Stimulated activated CD4-positive, alpha-beta T cell treated with anti-CD3 and anti-CD28 coated beads, Interleukin-4, amount 100 ng/mL, for 24 hours (primary cell): ENCODE results near the gene SMCHD1.
"Not testable (repeated sequence)": the region's sequence is repeated elsewhere in the genome, so short reads cannot be mapped to it uniquely, and the experiment has no call there.

Experiments
- DNase-seq: peaks from one replicate; pipeline ENCODE4 v3.0.0-alpha.2; 2020

SMCHD1 gene

DNA sequence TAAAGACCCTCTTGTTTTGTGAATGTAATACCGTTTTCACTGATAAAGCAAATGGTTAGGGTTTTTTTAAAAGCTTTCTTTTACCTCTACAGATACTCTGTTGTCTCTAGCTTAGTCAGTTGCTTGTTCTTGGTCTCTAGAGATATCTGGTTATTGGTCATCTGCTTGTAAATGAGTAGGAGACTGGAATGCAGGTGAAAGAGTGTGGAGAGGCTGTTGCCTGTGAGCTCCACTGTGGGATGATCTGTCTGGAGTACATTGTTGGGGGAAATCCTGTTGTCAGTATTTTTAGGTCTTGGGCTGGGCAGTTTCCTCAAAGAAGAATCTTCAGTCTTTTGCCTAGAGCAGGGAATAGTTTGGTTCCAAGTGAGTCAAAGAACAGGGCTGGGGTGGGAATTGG, 67.7 kb downstream of the SMCHD1 start:
- DNase-seq: no peak

GRCh38 chr18:2729757-2730156, 74.2 kb downstream of the SMCHD1 start:
- DNase-seq: no peak

DNA sequence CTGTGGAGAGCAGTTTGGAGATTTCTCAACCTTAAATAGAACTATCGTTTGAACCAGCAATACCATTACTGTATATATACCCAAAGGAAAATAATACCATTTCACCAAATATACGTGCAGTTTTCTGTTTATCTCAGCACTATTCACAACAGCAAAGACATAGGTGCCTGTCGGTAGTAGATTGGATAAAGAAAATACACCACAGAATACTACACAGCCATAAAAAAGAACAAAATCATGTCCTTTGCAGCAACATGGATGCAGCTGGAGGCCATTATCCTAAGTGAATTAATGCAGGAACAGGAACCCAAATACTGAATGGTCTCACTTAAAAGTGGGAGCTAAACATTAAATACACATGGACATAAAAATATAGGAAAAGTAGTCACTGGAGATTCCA, 81.3 kb downstream of the SMCHD1 start:
- DNase-seq: no peak

GRCh38 chr18:2740082-2740481, 84.6 kb downstream of the SMCHD1 start:
- not testable (repeated sequence) for DNase-seq

DNA sequence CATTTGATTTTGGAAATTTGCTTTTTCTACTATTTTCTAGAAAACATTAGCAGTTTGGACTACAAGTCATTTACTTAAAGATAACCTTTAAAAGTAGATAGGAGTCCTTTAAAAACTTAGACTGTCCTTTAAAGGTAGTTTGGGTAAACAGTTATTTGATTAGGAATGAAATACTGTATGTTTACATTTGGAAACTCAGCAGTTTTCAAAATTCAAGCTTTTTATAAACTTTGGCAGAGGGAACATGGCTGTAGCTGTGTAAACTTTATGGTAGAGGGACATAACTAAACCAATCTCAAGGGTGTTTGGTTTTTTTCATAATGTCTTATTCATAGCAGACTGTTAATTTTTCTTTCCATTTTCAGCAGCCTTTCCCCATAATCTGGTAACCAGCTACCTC, 90.7 kb downstream of the SMCHD1 start:
- no peak for DNase-seq

- DNase-seq: no peak
Measured at GRCh38 chr18:2758309-2758708, 102.8 kb downstream of the SMCHD1 start.

- DNase-seq: no peak
Measured at GRCh38 chr18:2774669-2775068, 119.1 kb downstream of the SMCHD1 start.

- DNase-seq: no peak
Measured at GRCh38 chr18:2776601-2777000, 121.1 kb downstream of the SMCHD1 start.

- DNase-seq: no peak
Measured at GRCh38 chr18:2777241-2777640, 121.7 kb downstream of the SMCHD1 start.

- no peak for DNase-seq
Measured at GRCh38 chr18:2780750-2781149, 125.2 kb downstream of the SMCHD1 start.

GRCh38 chr18:2787225-2787624, 131.7 kb downstream of the SMCHD1 start:
- no peak for DNase-seq

DNA sequence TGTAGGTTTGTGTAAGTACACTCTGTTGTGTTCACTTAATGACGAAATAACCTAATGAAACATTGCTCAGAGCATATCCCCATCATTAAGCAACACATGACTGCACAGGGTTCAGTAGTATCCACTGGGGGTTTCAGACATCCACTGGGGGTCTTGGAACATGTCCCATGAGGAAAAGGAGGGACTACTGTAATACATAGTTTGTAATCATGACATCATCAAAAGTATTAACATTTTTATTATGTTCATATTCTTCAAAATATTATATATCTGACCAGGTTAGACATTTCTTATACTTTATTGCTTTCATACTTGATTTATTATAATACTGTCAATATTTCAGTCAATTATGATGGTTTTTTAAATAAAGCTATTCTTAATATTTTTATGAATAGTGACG, 136.9 kb downstream of the SMCHD1 start:
- no peak for DNase-seq

GRCh38 chr18:2794159-2794558, 138.6 kb downstream of the SMCHD1 start:
- no peak for DNase-seq

DNA sequence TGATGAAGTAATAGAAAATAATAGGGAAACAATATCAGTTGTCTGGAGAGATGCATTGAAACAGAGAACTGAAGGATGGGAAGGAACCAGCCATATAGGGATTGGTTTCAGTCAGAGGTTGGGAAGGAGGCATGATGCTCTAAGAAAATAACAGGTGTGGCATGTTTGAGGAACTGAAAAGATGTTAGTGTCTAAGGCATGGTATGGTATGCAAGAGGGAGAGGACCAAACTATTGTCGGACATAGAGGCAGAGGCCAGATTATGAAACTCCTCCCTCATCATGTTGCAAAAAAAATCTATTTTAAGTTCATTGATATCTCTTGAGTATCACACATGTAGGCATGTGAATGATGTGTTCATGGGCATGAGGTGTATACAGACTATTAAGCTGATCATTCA, 142.4 kb downstream of the SMCHD1 start:
- DNase-seq: no peak

- DNase-seq: no peak
Measured at GRCh38 chr18:2799369-2799768, 143.8 kb downstream of the SMCHD1 start.

GRCh38 chr18:2805970-2806943, 150.7 kb downstream of the SMCHD1 start:
- no peak for DNase-seq

GRCh38 chr18:2808640-2809039, 153.1 kb downstream of the SMCHD1 start:
- DNase-seq: not testable (repeated sequence)

- DNase-seq: not testable (repeated sequence)
Measured at GRCh38 chr18:2809666-2810183, 154.2 kb downstream of the SMCHD1 start.

GRCh38 chr18:2811416-2811815, 155.9 kb downstream of the SMCHD1 start:
- DNase-seq: no peak

DNA sequence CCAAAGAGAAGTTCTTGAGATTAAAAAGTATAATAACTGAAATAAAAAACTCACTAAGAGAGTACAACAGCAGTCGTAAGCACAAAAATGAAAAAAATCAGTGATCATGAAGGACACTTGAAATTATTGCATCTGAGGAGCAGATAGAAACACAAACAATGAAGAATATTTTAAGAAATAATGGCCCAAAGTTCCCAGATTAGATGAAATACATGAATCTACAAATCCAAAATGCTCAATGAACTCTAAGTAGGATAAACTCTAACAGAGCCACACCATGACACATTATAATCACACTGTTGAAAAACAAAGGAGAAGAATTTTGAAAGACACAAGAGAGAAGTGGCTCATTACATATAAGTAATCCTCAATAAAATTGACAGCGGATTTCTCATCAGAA, 159.4 kb downstream of the SMCHD1 start:
- DNase-seq: no peak

DNA sequence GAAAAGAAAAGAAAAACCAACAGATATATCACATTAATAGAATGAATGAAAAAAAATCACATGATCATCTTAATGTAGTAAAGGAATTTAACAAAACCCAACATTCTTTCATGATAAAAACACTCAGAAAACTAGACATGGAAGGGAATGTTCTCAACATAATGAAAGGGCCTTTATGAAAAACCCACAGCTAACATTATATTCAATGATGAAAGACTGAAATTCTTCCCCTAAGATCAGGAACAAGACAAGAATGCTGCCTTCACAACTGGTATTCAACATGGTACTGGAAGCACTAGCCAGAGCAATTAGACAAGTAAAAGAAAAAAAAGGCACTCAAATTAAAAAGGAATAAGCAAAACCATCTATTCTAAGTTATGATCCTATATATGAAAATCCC, 162.8 kb downstream of the SMCHD1 start:
- DNase-seq: no peak

- DNase-seq: no peak
Measured at GRCh38 chr18:2821695-2822094, 166.2 kb downstream of the SMCHD1 start.

DNA sequence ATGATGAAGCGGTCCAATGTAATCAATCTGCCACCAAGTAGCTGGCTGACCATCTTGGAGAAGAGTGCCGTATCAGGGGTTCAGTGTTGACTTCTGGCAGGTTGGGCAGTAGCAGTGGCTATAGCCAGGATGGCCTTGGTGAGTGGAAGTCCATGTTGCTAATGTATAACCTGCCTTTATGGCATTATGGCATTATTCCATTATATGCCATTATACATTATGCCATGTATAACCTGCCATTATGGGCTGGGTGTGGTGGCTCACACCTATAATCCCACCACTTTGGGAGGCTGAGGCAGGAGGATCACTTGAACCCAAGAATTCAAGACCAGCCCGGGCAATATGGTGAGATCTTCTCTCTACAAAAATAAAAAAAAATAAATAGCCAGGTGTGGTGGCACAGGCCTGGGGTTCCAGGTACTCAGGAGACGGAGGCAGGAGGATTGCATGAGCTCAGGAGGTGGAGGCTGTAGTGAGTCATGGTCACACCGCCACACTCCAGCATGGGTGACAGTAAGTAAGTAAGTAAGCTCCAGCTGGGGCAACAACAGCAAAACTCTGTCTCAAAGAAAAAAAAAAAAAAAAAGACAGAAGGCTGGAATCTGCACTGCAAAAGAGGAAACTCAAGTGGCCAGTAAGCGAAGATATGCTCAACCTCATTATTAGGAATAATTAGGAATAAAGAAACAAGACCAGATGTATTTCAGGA, 166.8 kb downstream of the SMCHD1 start:
- no peak for DNase-seq

GRCh38 chr18:2823202-2823601, 167.7 kb downstream of the SMCHD1 start:
- DNase-seq: no peak
